HCT116 (cell line): Measurements from ENCODE around the gene NLRP5.

Source experiments
- ATF3 ChIP-seq: IDR thresholded peaks from 2 replicates; pipeline ENCODE4 v1.6.1; 2012
- CEBPB ChIP-seq: IDR thresholded peaks from 2 replicates; pipeline ENCODE4 v1.6.1; 2012; ENCODE audit warnings: low read depth
- CTCF ChIP-seq, 3 experiments: fragments of 200-600 bp in 1 of 3; sonication (generic) in 1 of 3; IDR thresholded peaks in 2 of 3; conservative IDR thresholded peaks in 1 of 3; 2 replicates each; pipeline ENCODE4 v1.5.1; 2012 to 2017; ENCODE audit warnings: low read depth in 2 of 3, low read length in 2 of 3, antibody characterized with exemption in 1 of 3, borderline replicate concordance in 1 of 3, control low read depth in 1 of 3, mild to moderate bottlenecking in 1 of 3, mixed read lengths in 1 of 3, mixed run types in 1 of 3, moderate library complexity in 1 of 3; ENCODE audit not compliant: insufficient read depth in 1 of 3
- EZH2 ChIP-seq: fragments of 200-600 bp; sonication (generic); IDR thresholded peaks from 2 replicates; pipeline ENCODE4 v1.6.1; 2017; ENCODE audit warnings: antibody characterized with exemption, mixed run types
- JUND ChIP-seq: IDR thresholded peaks from 2 replicates; pipeline ENCODE4 v1.6.1; 2012
- POLR2A ChIP-seq: IDR thresholded peaks from 2 replicates; pipeline ENCODE4 v1.7.0; 2011; ENCODE audit warnings: borderline replicate concordance; ENCODE audit not compliant: insufficient read depth, insufficient read length; ENCODE audit errors: extremely low read depth
- POLR2AphosphoS5 ChIP-seq: IDR thresholded peaks from 2 replicates; pipeline ENCODE4 v1.6.1; 2011; ENCODE audit warnings: mild to moderate bottlenecking, low read depth, low read length, moderate library complexity
- ZFX ChIP-seq: fragments of 450-650 bp; IDR thresholded peaks from 2 replicates; pipeline ENCODE4 v1.6.1; 2017
- ZNF274 ChIP-seq: fragments of 200-500 bp; sonication (Bioruptor generic); IDR thresholded peaks from 2 replicates; pipeline ENCODE4 v1.6.1; 2014; ENCODE audit warnings: mild to moderate bottlenecking, low read depth, low read length, inconsistent platforms

GRCh38 chr19:56079609-56080008 is 93.0 kb downstream of the NLRP5 start:
- no peak for TF ChIP-seq POLR2AphosphoS5
- TF ChIP-seq CTCF (IDR thresholded peaks at IDR 0.05 in 2 of 3, conservative IDR thresholded peaks at IDR 0.05 in 1 of 3; ENCODE audit: borderline replicate concordance in 1 of 3, insufficient read depth in 1 of 3, low read depth in 2 of 3, low read length in 2 of 3) = no peak
- no peak for TF ChIP-seq EZH2
- no peak for TF ChIP-seq JUND
- TF ChIP-seq ATF3 = no peak
- no peak for TF ChIP-seq POLR2A
- no peak for TF ChIP-seq CEBPB
- no peak for TF ChIP-seq ZFX
- no peak for TF ChIP-seq ZNF274
